OCI-LY7 (cell line): ENCODE measurements around the gene IGF2BP2. TPM values are rescaled to one million over a fixed set of nuclear protein-coding genes. Genes with fewer than 3 reads are reported as not detected.

Experiments
- BruUV-seq: library from RNA; stranded (reverse); fragments of 400-500 nt; replicated peaks from 2 replicates; lab custom pipeline; 2021; lab: Mats Ljungman, UMichigan
- CTCF ChIA-PET: fragments of 300-600 bp; sonication (Branson Sonifier 250); formaldehyde crosslinking; loops from one replicate; lab custom pipeline; 2022; ENCODE audit warnings: antibody characterized with exemption; ENCODE audit not compliant: unreplicated experiment; lab: Charles Lee
- POLR2A ChIA-PET: fragments of 300-600 bp; sonication (Branson Sonifier 250); formaldehyde crosslinking; loops from one replicate; lab custom pipeline; 2022; ENCODE audit warnings: antibody characterized with exemption; lab: Charles Lee
- DNase-seq: peaks from one replicate; pipeline ENCODE4 v3.0.0-alpha.2; 2015; ENCODE audit warnings: low spot score
- H2AFZ ChIP-seq: fragments of 200-600 bp; sonication (generic), shearing (Covaris generic); 2 replicates; pipeline ENCODE4 v1.6.1; 2014; ENCODE audit warnings: mild to moderate bottlenecking, antibody characterized with exemption, low read length, moderate library complexity
- H3K27ac ChIP-seq: fragments of 200-600 bp; sonication (generic); 2 replicates; pipeline ENCODE4 v1.5.1; 2014; ENCODE audit warnings: mixed run types, low read depth, mild to moderate bottlenecking, moderate library complexity, low read length, inconsistent platforms; ENCODE audit not compliant: poor library complexity, severe bottlenecking
- H3K36me3 ChIP-seq: fragments of 200-600 bp; sonication (generic); 2 replicates; pipeline ENCODE4 v1.6.1; 2014; ENCODE audit warnings: mild to moderate bottlenecking, antibody characterized with exemption, low read length, moderate library complexity, mixed read lengths; ENCODE audit not compliant: insufficient read depth
- H3K4me1 ChIP-seq: fragments of 200-600 bp; sonication (generic); 2 replicates; pipeline ENCODE4 v1.5.1; 2014; ENCODE audit warnings: mild to moderate bottlenecking, low read length; ENCODE audit not compliant: insufficient read depth, poor library complexity, severe bottlenecking
- H3K4me2 ChIP-seq: fragments of 200-600 bp; sonication (generic); 2 replicates; pipeline ENCODE4 v1.6.1; 2014; ENCODE audit warnings: mild to moderate bottlenecking, low read length
- H3K4me3 ChIP-seq: fragments of 200-600 bp; sonication (generic); 2 replicates; pipeline ENCODE4 v1.5.1; 2014; ENCODE audit warnings: mild to moderate bottlenecking, low read depth, low read length; ENCODE audit not compliant: poor library complexity, severe bottlenecking
- H3K79me2 ChIP-seq: fragments of 200-600 bp; sonication (generic); 2 replicates; pipeline ENCODE4 v1.6.1; 2016; ENCODE audit warnings: low read depth, mild to moderate bottlenecking, low read length, moderate library complexity, mixed read lengths; ENCODE audit not compliant: insufficient read depth
- H3K9me2 ChIP-seq: fragments of 200-600 bp; sonication (generic); 2 replicates; pipeline ENCODE4 v1.6.1; 2016; ENCODE audit warnings: mild to moderate bottlenecking, low read length, mixed read lengths; ENCODE audit not compliant: insufficient read depth
- H3K9me3 ChIP-seq: fragments of 200-600 bp; sonication (generic); 2 replicates; pipeline ENCODE4 v1.6.1; 2014; ENCODE audit warnings: mild to moderate bottlenecking, mixed run types, low read length, mixed read lengths
- H4K20me1 ChIP-seq: fragments of 200-600 bp; sonication (generic); 2 replicates; pipeline ENCODE4 v1.6.1; 2014; ENCODE audit warnings: mild to moderate bottlenecking, antibody characterized with exemption, low read length, moderate library complexity, mixed read lengths; ENCODE audit not compliant: insufficient read depth
- CTCF ChIP-seq: fragments of 200-600 bp; sonication (generic); conservative IDR thresholded peaks from 2 replicates; pipeline ENCODE4 v1.5.1; 2014; ENCODE audit warnings: mild to moderate bottlenecking, antibody characterized with exemption, low read length, moderate library complexity, mixed read lengths
- EZH2phosphoT487 ChIP-seq: fragments of 200-600 bp; sonication (generic); IDR thresholded peaks from 2 replicates; pipeline ENCODE4 v1.6.1; 2018; ENCODE audit warnings: low read depth, borderline replicate concordance, mild to moderate bottlenecking, mixed run types, antibody characterized with exemption, low read length, moderate library complexity, mixed read lengths
- intact Hi-C: fragments of 100-400 bp; cut with micrococcal nuclease; formaldehyde crosslinking; loops from one replicate; pipeline ENCODE4 v1.10.0; 2022; ENCODE audit not compliant: unreplicated experiment
- total RNA-seq, 2 experiments: library from RNA; depleted of rRNA in 1 of 2; stranded (reverse); fragments of >200 nt in 1 of 2; shearing (Covaris generic) in 1 of 2; gene quantifications; 2 replicates each; pipeline ENCODE4 v1.2.3, GENCODE V29; 2014 to 2022

The IGF2BP2 gene
- total RNA-seq, 2 experiments from 2014 or later = not detected

GRCh38 chr3:185709251-185709955, 115.4 kb downstream of the IGF2BP2 start:
- TF ChIP-seq EZH2phosphoT487 (no peak), CTCF (no peak)
- Histone ChIP-seq H3K9me2 (no peaks in the 10 kb centered on the region), H2AFZ (no peak overlapping the region), H3K36me3 (no peaks in the 10 kb centered on the region), H3K4me3 (no peak overlapping the region), H3K9me3 (no peaks in the 10 kb centered on the region), H3K4me1 (no peaks in the 10 kb centered on the region), H3K4me2 (no peak overlapping the region), H3K79me2 (no peaks in the 10 kb centered on the region), H4K20me1 (no peaks in the 10 kb centered on the region), H3K27ac (no peak overlapping the region)
- no peak for DNase-seq
- no TSS peak for BruUV-seq
- intact Hi-C loops = no loop called here
- POLR2A ChIA-PET = interaction anchor here (0.6 kb wide), 3 partner anchors 9 to 1839 kb away, joined by 3 to 4 read pairs (median 3); no protein-coding TSS in a partner anchor
- CTCF ChIA-PET = no interaction called here

DNA sequence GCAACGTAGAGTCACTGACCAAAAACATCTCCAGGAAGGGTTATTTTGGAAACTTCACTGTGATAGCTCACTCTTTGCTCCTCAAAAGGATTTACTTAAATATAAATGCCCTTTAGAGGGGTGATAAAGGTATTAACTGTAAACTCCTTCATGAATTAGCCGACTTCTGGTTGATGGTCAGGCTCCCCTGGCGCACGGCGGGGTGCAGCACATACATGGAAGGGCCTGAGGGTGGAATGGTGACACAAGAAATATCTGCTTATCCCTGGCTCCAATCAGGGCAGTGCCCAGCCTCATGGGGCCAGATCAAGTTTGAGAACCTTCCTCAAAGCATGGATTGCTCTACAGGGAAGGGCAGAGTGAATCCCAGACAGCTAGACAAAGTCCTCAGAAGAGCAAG, 116.5 kb downstream of the IGF2BP2 start:
- DNase-seq = no peak
- no peaks in the 10 kb centered on the region for H3K36me3 ChIP-seq
- CTCF ChIA-PET = no interaction called here
- no peak overlapping the region for H3K27ac ChIP-seq
- no peaks in the 10 kb centered on the region for H4K20me1 ChIP-seq
- no TSS peak for BruUV-seq
- no peaks in the 10 kb centered on the region for H3K9me2 ChIP-seq
- H2AFZ ChIP-seq = no peak overlapping the region
- no peaks in the 10 kb centered on the region for H3K9me3 ChIP-seq
- POLR2A ChIA-PET = no interaction called here
- H3K79me2 ChIP-seq = no peaks in the 10 kb centered on the region
- intact Hi-C loops = no loop called here
- H3K4me3 ChIP-seq = no peak overlapping the region
- H3K4me1 ChIP-seq = no peaks in the 10 kb centered on the region
- TF ChIP-seq CTCF = no peak
- no peak for TF ChIP-seq EZH2phosphoT487
- no peak overlapping the region for H3K4me2 ChIP-seq

GRCh38 chr3:185705498-185705897, 119.3 kb downstream of the IGF2BP2 start:
- POLR2A ChIA-PET = no interaction called here
- Histone ChIP-seq H3K9me2 (no peaks in the 10 kb centered on the region), H3K36me3 (no peaks in the 10 kb centered on the region), H3K4me1 (no peaks in the 10 kb centered on the region), H3K27ac (no peak overlapping the region), H3K9me3 (no peaks in the 10 kb centered on the region), H2AFZ (no peak overlapping the region), H4K20me1 (no peaks in the 10 kb centered on the region), H3K79me2 (no peaks in the 10 kb centered on the region), H3K4me2 (no peak overlapping the region), H3K4me3 (no peak overlapping the region)
- CTCF ChIA-PET = no interaction called here
- TF ChIP-seq EZH2phosphoT487 (no peak), CTCF (no peak)
- no TSS peak for BruUV-seq
- DNase-seq = no peak
- intact Hi-C loops = no loop called here
